HG03095 (cell line): ENCODE results near the gene C1QC.
"Not testable (repeated sequence)": the region's sequence is repeated elsewhere in the genome, so short reads cannot be mapped to it uniquely, and the experiment has no call there.

ENCODE experiments used
- ATAC-seq: cut with Tn5 transposase; IDR thresholded peaks from one replicate; pipeline ENCODE4 v1.9.1; 2021; ENCODE audit warnings: moderate library complexity; ENCODE audit not compliant: unreplicated experiment

The C1QC gene

GRCh38 chr1:22645931-22646330 is 2.5 kb downstream of the C1QC start:
- no peak for ATAC-seq

GRCh38 chr1:22646384-22646783 is 3.0 kb downstream of the C1QC start:
- no peak for ATAC-seq

GRCh38 chr1:22650089-22650693 is 6.8 kb downstream of the C1QC start:
- no peak for ATAC-seq

GRCh38 chr1:22651941-22652856 is 8.8 kb downstream of the C1QC start:
- no peak for ATAC-seq

- ATAC-seq: no peak
These were observed 9.5 kb downstream of the C1QC start, which contains the start of gene C1QB for GRCh38 chr1:22652881-22653316. C1QB (plus strand) TSS chr1:22653236; CDS start chr1:22659463, 6,227 bp downstream.

- ATAC-seq: no peak
These were observed 11.3 kb downstream of the C1QC start for GRCh38 chr1:22654692-22655091.

GRCh38 chr1:22658385-22659163 is 15.1 kb downstream of the C1QC start:
- no peak for ATAC-seq

- no peak for ATAC-seq
These were observed 17.3 kb downstream of the C1QC start for GRCh38 chr1:22660716-22661241.

GRCh38 chr1:22661880-22662279 is 18.4 kb downstream of the C1QC start:
- ATAC-seq: no peak

GRCh38 chr1:22662318-22662717 is 18.9 kb downstream of the C1QC start:
- no peak for ATAC-seq

GRCh38 chr1:22662986-22663408 is 19.6 kb downstream of the C1QC start:
- ATAC-seq: no peak

- ATAC-seq: no peak
These were observed 22.3 kb downstream of the C1QC start for GRCh38 chr1:22665752-22666151.

- no peak for ATAC-seq
These were observed 23.0 kb downstream of the C1QC start for GRCh38 chr1:22666412-22666811.

GRCh38 chr1:22668840-22669239 is 25.4 kb downstream of the C1QC start:
- not testable (repeated sequence) for ATAC-seq

GRCh38 chr1:22670352-22670975 is 27.0 kb downstream of the C1QC start:
- no peak for ATAC-seq

- ATAC-seq: no peak
These were observed 28.6 kb downstream of the C1QC start for GRCh38 chr1:22671999-22672398.

GRCh38 chr1:22673486-22674409 is 30.3 kb downstream of the C1QC start:
- no peak for ATAC-seq

- no peak for ATAC-seq
These were observed 30.9 kb downstream of the C1QC start for GRCh38 chr1:22674410-22674749.

GRCh38 chr1:22676151-22676550 is 32.7 kb downstream of the C1QC start:
- not testable (repeated sequence) for ATAC-seq
